Muscle layer of colon (tissue), 2 donors: Measurements from ENCODE around the gene RASGRP2.
A peak's percentile ranks its signal among the peaks of the same experiment; 100 is the strongest.

ENCODE experiments used
- H3K27ac ChIP-seq: one replicate; pipeline ENCODE4 v1.7.0; 2013; ENCODE audit warnings: low read depth, mild to moderate bottlenecking, low read length, moderate library complexity
- H3K27me3 ChIP-seq, 2 donors: one replicate each; pipeline ENCODE4 v1.7.0; 2013; ENCODE audit warnings: low read length in 2 of 2, mild to moderate bottlenecking in 2 of 2; ENCODE audit not compliant: insufficient read depth in 2 of 2, control insufficient read depth in 1 of 2
- H3K36me3 ChIP-seq: one replicate; pipeline ENCODE4 v1.7.0; 2013; ENCODE audit warnings: mild to moderate bottlenecking, low read length; ENCODE audit not compliant: insufficient read depth
- H3K4me1 ChIP-seq: one replicate; pipeline ENCODE4 v1.7.0; 2013; ENCODE audit warnings: mild to moderate bottlenecking, low read length; ENCODE audit not compliant: insufficient read depth
- H3K4me3 ChIP-seq, 2 donors: one replicate each; pipeline ENCODE4 v1.7.0; 2013; ENCODE audit warnings: low read length in 2 of 2, low read depth in 1 of 2, mild to moderate bottlenecking in 1 of 2, moderate library complexity in 1 of 2
- H3K9ac ChIP-seq: one replicate; pipeline ENCODE4 v1.7.0; 2013; ENCODE audit warnings: low read length
- H3K9me3 ChIP-seq: one replicate; pipeline ENCODE4 v1.7.0; 2013; ENCODE audit warnings: mild to moderate bottlenecking, low read length
- donor health status: abdominal sarcoma.
- donor health status: Adenocarcinoma of cecum.

Gene RASGRP2

DNA sequence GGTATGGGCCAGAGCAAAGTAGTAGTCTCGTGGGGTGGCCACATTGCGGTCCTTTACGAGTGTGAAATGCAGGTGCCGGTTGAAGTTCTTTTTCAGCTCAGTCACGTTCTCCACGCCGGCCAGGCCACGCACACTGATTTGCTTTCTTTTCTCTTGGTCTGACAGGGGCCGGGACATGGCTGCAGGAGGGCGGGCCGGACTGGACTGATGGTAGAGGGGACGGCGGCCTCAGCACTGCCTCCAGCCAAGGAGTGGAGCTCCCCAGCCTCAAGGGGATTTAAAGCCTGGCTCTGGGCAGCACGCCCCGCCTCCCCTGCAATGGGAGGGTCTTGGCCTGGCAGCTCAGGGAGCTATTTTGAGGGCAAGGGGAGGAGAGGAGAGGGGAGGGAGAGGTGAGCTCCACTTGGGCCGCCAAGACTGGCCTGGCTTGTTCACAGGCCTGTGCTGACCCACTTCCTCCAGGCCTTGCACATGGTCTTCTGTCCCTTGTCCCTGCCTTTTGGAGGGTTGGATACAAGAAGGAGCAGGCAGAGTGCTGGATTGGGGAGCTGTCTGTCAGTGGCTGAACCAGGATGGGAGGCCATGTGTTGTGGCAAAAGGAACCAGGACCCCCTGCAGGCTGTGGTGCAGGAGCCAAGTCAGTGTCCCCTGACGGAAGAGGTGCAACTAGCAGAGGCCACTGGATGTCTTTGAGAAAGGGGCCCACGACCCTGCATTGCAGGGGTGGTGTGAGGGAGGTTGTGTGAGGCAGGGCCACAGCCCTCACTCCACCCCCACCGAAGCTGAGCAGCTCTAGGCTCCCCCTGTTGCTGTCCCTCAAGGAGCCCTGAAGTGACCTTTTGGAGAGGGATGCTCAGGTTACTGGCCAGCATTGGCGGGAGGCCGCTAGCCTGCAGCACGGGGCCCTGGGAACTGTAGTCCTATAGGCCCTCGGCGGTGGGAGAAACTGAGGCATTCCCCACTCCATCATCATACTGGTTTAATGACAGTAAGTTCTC is 16.1 kb upstream of the RASGRP2 start, which contains the start of gene PYGM:
Gene PYGM, minus strand, starts transcription at position 253 of the 998 bp plus-strand sequence. Its CDS starts 76 bp downstream, at position 177.
- H3K4me3 ChIP-seq, result peak within 1 kb of the TSS; percentile 44 to 64
- H3K9ac ChIP-seq, result peak within 1 kb of the TSS; percentile 56
- peaks cover 59% of the 10 kb centered on the region for H3K4me1 ChIP-seq
- no peaks in the 10 kb centered on the region for H3K27me3 ChIP-seq
- peaks cover 31% of the 10 kb centered on the region for H3K36me3 ChIP-seq
- no peaks in the 10 kb centered on the region for H3K9me3 ChIP-seq
- peak within 1 kb of the TSS; percentile 92 for H3K27ac ChIP-seq

DNA sequence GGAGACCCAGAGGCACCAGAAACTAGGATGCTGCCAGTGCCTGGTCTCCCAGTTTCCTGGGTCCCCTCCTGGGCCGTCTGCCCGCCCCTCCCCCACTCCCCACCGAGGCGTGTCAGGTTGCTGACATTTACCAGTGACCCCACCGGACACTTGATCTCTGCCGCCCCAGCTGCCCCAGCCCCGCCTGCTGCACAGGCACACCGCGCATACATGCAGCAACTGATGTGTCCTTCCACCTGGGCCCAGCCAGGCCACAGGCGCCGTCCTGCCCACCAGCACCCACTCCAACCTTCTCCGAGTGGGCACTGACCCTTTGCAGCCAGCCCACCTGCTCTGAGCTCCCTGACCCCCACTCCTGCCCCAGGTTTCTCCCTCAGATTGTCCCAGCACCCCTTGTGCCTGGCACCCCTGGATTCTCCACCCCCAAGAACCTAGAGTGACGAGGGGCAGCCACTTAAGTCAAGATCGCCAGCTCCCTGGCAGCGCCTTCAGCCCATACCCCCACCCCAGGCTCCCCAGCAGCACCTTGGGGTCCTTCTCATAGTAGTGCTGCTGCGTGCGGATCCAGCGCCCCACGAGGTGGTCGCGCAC is 15.3 kb upstream of the RASGRP2 start:
- Histone ChIP-seq H3K27me3 (no peaks in the 10 kb centered on the region), H3K9ac (peak overlapping the region; percentile 56), H3K36me3 (peaks cover 29% of the 10 kb centered on the region), H3K4me1 (peaks cover 51% of the 10 kb centered on the region), H3K27ac (peak overlapping the region; percentile 92), H3K4me3 (peak overlapping the region; percentile 44 to 64), H3K9me3 (no peaks in the 10 kb centered on the region)

DNA sequence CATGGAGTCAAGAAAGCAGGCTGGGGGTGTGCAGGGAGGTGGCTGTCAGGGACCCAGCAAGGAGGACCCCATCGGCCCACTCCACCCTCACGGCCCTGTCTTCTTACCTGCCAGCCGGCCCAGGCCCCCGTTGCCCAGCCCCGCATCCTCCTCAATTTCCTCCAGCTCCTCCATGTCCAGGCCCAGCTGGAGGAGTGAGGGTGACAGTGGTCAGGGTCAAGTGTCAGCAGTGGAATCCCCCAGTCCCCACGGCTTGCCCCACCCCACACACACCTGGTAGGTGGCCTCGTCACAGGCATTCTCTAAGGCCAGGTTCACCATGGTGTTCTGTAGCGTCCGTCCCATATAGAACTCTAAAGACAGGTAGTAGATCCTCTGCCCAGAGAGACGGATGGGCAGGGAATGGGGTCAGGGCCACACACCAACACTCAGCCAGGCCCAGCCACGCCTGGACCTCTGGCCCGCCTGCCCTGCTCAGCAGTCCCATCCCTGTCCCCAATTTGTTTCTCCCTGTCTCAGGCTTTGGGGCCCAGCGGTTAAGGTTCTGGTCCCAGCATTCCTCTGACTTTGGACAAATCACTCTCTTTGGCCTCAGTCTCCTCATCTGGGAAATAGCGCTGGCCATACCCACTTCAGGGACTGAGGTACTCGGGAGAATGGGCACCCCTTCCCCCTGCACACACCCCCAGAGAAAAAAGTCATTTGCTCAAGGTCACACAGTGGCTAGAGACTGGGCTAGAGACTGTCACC is 14.6 kb upstream of the RASGRP2 start:
- H3K9me3 ChIP-seq, result no peaks in the 10 kb centered on the region
- peaks cover 43% of the 10 kb centered on the region for H3K4me1 ChIP-seq
- H3K36me3 ChIP-seq, result peaks cover 22% of the 10 kb centered on the region
- no peaks in the 10 kb centered on the region for H3K27me3 ChIP-seq
- H3K4me3 ChIP-seq, result peak overlapping the region; percentile 44 to 64
- no peak overlapping the region for H3K9ac ChIP-seq
- H3K27ac ChIP-seq, result peak overlapping the region; percentile 92

DNA sequence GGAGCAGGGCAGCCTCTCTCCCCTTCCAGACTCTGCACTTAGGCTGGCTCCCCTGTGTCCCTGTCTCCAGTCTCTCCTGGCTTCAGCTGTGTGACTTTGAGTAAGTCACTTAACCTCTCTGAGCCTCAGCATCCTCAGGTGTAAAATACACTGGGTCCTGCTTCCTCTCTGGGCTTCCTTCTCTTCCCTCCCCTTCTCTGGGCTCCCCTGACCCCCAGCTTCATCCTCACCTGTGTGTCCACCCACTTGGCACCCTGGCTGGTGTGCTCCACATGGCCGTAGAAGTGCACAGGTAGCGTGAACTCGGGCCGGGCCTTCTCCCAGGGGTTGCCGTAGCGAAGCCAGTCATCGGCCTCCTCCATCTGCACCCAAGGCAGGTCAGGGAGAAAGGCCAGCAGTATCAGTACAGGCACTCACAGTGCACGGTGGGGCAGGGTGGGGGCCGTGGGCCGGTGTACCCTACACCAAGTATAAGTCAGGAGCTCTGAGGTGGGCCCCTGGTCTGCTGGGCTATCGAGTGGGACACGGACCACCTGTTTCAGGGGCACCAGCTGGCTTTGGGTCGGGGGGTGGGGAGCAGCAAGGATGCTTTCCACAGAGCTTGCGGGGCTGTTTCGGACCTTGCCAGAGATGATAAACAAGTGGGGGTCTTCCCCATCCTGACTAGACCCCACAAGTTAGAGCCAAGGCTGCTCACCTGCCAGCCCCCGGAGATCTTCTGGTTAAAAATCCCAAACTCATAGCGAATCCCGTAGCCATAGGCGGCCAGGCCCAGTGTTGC is 13.8 kb upstream of the RASGRP2 start:
- no peak overlapping the region for H3K27ac ChIP-seq
- peaks cover 36% of the 10 kb centered on the region for H3K4me1 ChIP-seq
- no peaks in the 10 kb centered on the region for H3K9me3 ChIP-seq
- H3K27me3 ChIP-seq, result no peaks in the 10 kb centered on the region
- no peak overlapping the region for H3K9ac ChIP-seq
- peaks cover 21% of the 10 kb centered on the region for H3K36me3 ChIP-seq
- no peak overlapping the region for H3K4me3 ChIP-seq

DNA sequence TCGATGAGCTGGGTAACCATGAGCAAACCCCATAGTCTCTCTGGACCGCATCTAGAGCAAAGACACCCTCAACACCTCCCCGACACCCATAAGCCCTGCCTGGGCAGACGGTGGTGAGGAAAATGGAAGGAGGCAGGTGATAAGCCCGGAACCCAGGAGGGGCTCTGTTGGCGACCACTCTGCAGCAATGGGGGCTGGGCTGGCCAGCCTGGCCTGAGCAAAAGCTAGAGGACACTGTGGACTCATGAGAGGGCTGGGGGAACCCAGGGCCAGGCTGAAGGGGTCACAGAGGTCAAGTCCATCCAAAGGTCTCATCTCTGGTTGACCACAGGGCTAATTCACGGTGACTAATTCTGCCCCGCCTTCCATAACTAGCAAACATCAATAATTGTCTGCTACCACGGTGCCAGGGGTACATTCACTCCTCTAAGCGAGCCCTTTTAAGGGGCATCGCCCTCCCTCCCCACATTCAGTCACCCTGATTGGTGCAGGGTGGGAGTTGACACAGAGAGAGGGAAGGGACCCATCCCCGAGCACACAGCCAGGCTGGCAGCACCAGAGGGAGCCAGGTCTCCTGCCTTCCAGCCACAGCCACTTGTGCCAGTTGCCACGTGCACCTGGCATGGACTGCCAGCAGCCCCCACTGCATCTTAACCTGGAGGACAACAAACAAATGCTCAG is 11.9 kb upstream of the RASGRP2 start:
- Histone ChIP-seq H3K4me3 (no peak overlapping the region), H3K4me1 (peaks cover 23% of the 10 kb centered on the region), H3K36me3 (peaks cover 38% of the 10 kb centered on the region), H3K9me3 (no peaks in the 10 kb centered on the region), H3K27me3 (no peaks in the 10 kb centered on the region), H3K9ac (no peak overlapping the region), H3K27ac (no peak overlapping the region)

DNA sequence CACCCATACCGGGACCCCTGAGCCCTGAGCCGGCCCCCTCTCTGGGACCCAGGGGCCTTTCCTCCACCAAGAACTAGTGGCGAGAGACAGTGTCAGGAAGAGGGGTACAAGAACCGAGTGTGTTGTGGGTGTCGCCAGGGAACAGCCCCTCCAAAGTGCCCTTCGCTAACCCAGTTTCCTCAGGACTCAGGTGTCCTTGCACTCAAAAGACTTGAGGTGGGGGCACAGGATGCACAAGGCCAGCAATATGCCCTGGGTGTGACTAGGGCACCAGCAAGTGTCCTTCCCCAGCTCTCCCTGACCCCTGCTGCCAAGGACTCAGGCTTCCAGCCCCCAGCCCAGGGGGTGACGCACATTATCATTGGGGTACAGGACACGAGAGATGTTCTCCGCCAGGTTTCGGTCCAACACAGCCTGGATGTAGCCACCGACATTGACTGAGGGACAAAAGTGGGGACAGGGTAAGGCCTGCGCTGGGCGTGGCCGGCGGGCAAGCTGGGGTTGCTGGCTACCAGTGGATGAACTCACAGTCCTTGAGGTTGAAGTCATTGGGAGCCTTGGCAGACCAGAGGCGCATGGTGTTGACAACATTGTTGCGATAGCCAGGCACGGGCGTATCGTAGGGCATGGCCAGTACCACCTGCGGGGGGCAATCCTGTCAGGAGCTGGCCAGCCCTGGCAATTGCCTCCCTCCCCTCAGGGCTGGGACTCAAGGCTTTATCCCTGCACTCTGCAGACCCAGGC is 11.1 kb upstream of the RASGRP2 start:
- Histone ChIP-seq H3K4me1 (peaks cover 16% of the 10 kb centered on the region), H3K27ac (no peak overlapping the region), H3K9ac (no peak overlapping the region), H3K9me3 (no peaks in the 10 kb centered on the region), H3K4me3 (no peak overlapping the region), H3K36me3 (peaks cover 43% of the 10 kb centered on the region), H3K27me3 (no peaks in the 10 kb centered on the region)

DNA sequence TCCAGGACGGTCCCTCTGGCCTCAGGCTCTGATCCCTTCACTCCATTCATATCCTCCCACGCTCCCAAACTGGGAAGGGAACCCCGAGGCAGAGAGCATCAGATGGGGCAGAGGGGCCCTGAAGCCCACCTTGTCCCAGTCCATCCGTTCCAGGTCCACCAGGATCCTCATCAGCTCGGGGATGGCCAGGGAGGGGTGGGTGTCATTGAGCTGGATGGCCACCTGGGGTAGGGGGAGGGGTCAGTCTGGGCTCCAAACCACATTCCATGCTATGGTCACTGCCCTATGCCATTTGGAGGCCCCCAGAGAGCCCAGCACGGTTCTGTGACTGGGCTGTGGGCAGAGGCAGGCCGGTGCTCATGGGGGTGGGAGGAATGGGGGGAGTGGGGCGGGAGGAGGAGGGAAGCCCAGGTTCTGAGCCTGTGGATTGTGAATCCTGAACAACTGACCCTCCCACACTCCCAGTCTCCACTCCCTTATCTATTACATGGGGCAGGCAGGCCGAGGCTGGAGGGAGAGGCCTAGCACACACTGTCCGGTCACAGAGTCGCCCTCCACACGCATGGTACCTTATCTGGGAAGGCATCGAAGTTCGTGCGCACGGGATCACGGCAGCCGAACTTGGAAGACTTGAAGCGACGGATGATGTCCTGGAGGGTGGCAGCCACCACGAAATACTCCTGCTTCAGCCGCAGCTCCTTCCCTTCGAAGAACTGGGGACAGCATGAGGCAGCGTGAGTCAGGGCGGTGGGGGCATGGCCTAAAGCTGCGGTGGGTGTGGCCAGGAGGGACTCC is 10.4 kb upstream of the RASGRP2 start:
- H3K27me3 ChIP-seq, result no peaks in the 10 kb centered on the region
- no peak overlapping the region for H3K27ac ChIP-seq
- no peaks in the 10 kb centered on the region for H3K9me3 ChIP-seq
- no peak overlapping the region for H3K4me3 ChIP-seq
- H3K9ac ChIP-seq, result no peak overlapping the region
- H3K36me3 ChIP-seq, result peaks cover 44% of the 10 kb centered on the region
- H3K4me1 ChIP-seq, result peaks cover 11% of the 10 kb centered on the region

DNA sequence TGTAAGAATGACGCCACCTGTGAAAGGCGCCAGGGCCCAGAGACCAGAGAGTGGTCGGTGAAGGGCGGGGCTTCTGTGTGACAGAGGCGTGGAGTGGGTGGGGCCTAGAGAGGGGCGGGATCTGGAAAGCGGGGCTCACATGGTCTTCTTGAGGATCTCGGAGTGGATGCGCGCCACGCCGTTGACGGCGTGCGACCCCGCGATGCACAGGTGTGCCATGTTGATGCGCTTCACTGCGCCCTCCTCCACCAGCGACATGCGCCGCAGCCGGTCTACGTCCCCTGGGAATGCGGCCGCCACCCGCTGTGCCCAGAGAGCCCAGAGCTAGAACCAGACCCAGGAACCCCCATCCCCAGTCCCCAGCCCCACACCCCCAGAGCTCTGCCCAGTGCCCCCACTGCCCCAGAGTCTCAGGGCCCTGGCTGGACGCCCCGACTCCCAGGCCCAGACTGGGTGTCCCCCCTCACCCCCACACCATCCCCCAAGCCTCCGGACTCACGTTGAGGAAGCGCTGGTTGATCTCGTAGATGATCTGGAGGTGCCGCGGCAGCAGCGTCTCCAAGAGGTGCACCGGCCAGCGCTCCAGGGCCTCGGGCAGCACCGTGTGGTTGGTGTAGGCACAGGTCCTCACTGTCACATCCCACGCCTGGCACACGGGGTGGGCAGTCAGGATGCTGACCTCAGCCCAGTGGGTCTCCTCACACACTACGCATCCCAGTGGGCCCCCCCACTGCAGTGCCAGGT is 9.6 kb upstream of the RASGRP2 start:
- no peak overlapping the region for H3K4me3 ChIP-seq
- no peaks in the 10 kb centered on the region for H3K27me3 ChIP-seq
- H3K4me1 ChIP-seq, result peaks cover 3% of the 10 kb centered on the region
- no peak overlapping the region for H3K9ac ChIP-seq
- H3K27ac ChIP-seq, result no peak overlapping the region
- peaks cover 44% of the 10 kb centered on the region for H3K36me3 ChIP-seq
- H3K9me3 ChIP-seq, result no peaks in the 10 kb centered on the region

DNA sequence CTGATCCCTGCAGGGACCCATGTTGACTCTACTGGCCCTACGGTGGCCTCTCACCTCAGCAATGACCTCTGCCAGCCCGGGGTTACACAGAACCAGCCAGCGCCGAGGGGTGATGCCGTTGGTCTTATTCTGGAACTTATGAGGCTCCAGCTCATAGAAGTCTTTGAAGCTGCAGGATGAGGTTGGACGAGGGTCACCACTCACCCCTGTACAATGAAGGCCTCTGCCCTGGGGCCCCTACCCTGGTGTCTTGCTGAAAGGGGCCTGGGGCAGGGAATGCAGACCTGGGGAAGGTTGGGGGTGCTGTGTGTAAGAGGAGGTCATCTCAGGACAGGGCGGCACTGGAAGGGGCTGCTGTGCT is 9.1 kb upstream of the RASGRP2 start:
- Histone ChIP-seq H3K27ac (no peak overlapping the region), H3K27me3 (no peaks in the 10 kb centered on the region), H3K9me3 (no peaks in the 10 kb centered on the region), H3K36me3 (peaks cover 44% of the 10 kb centered on the region), H3K4me3 (no peak overlapping the region), H3K9ac (no peak overlapping the region), H3K4me1 (no peaks in the 10 kb centered on the region)
